HCT116 (cell line): Measurements from ENCODE around the gene PLGRKT. TPM values are rescaled to one million over a fixed set of nuclear protein-coding genes. Genes with fewer than 3 reads are reported as not detected.

ENCODE experiments used
- ATAC-seq: fragments of 200-7000 bp; cut with Tn5 transposase; 2 replicates; pipeline ENCODE4 v1.9.1; 2020; ENCODE audit warnings: mild to moderate bottlenecking, moderate library complexity
- BruUV-seq: library from RNA; stranded (reverse); fragments of 400-500 nt; replicated peaks from 2 replicates; lab custom pipeline; 2021; lab: Mats Ljungman, UMichigan
- CTCF ChIA-PET: fragments of 300-600 bp; sonication (Branson Sonifier 250); formaldehyde crosslinking; loops from one replicate; lab custom pipeline; 2021; ENCODE audit warnings: antibody characterized with exemption; lab: Charles Lee
- POLR2A ChIA-PET: fragments of 300-600, 350-600 bp; sonication (Branson Sonifier 250); formaldehyde crosslinking; loops from one replicate; lab custom pipeline; 2021; ENCODE audit warnings: antibody characterized with exemption; lab: Charles Lee
- RAD21 ChIA-PET, 2 experiments: fragments of 300-600 bp; sonication (Branson Sonifier 250); formaldehyde crosslinking; loops; one replicate each; lab custom pipeline; 2023; ENCODE audit warnings: low total read pairs in 2 of 2; ENCODE audit not compliant: uncharacterized antibody in 2 of 2, unreplicated experiment in 2 of 2, low non-redundant PET in 1 of 2; lab: Charles Lee
- DNase-seq: peaks from one replicate; pipeline ENCODE4 v3.0.0-alpha.2; 2010; ENCODE audit warnings: low read depth, low spot score
- H2AFZ ChIP-seq: fragments of 200-600 bp; shearing (Covaris generic), sonication (generic); 2 replicates; pipeline ENCODE4 v1.6.1; 2017; ENCODE audit warnings: low read depth, mixed run types, mixed read lengths, antibody characterized with exemption, low read length; ENCODE audit not compliant: poor library complexity, severe bottlenecking
- H3K27ac ChIP-seq: 2 replicates; pipeline ENCODE4 v1.5.1; 2012; ENCODE audit warnings: low read depth, low read length
- H3K27me3 ChIP-seq: fragments of 200-600 bp; sonication (generic); 2 replicates; pipeline ENCODE4 v1.6.1; 2016; ENCODE audit warnings: mixed run types, low read length, mixed read lengths; ENCODE audit not compliant: insufficient read depth
- H3K36me3 ChIP-seq, 2 experiments: fragments of 200-500 bp in 1 of 2; fragments of 200-600 bp in 1 of 2; sonication (Bioruptor generic) in 1 of 2; sonication (generic) in 1 of 2; 2 replicates each; pipeline versions ENCODE4 v1.5.1 to v1.6.1; 2014 to 2016; ENCODE audit warnings: low read length in 2 of 2, inconsistent platforms in 1 of 2, mixed read lengths in 1 of 2, mixed run types in 1 of 2; ENCODE audit not compliant: insufficient read depth in 2 of 2, control insufficient read depth in 1 of 2
- H3K4me1 ChIP-seq, 2 experiments: fragments of 200-600 bp in 1 of 2; sonication (generic) in 1 of 2; 2 replicates each; pipeline versions ENCODE4 v1.5.1 to v1.6.1; 2012 to 2017; ENCODE audit warnings: low read length in 2 of 2, inconsistent platforms in 1 of 2, mild to moderate bottlenecking in 1 of 2, mixed read lengths in 1 of 2, mixed run types in 1 of 2, moderate library complexity in 1 of 2; ENCODE audit not compliant: insufficient read depth in 2 of 2, control insufficient read depth in 1 of 2
- H3K4me2 ChIP-seq: fragments of 200-600 bp; sonication (generic); 2 replicates; pipeline ENCODE4 v1.6.1; 2017; ENCODE audit warnings: mixed run types, low read length, mixed read lengths
- H3K4me3 ChIP-seq, 2 experiments: fragments of 200-600 bp in 1 of 2; sonication (generic) in 1 of 2; replicated peaks in 1 of 2; 2 replicates each; pipeline ENCODE4 v1.5.1; 2011 to 2016; ENCODE audit warnings: low read length in 2 of 2, control low read depth in 1 of 2, low read depth in 1 of 2, mild to moderate bottlenecking in 1 of 2, mixed read lengths in 1 of 2, mixed run types in 1 of 2
- H3K79me2 ChIP-seq: fragments of 200-600 bp; sonication (generic); 2 replicates; pipeline ENCODE4 v1.6.1; 2017; ENCODE audit warnings: mild to moderate bottlenecking, mixed run types, low read length, moderate library complexity, mixed read lengths; ENCODE audit not compliant: insufficient read depth
- H3K9ac ChIP-seq: fragments of 200-600 bp; sonication (generic); 2 replicates; pipeline ENCODE4 v1.6.1; 2016; ENCODE audit warnings: low read length, mixed read lengths
- H3K9me2 ChIP-seq: fragments of 200-600 bp; sonication (generic), shearing (Covaris generic); 2 replicates; pipeline ENCODE4 v1.6.1; 2017; ENCODE audit warnings: mixed run types, mild to moderate bottlenecking, moderate library complexity; ENCODE audit not compliant: insufficient read depth
- H3K9me3 ChIP-seq, 2 experiments: fragments of 200-500 bp in 1 of 2; fragments of 200-600 bp in 1 of 2; sonication (Bioruptor generic) in 1 of 2; sonication (generic) in 1 of 2; 2 replicates each; pipeline ENCODE4 v1.6.1; 2014 to 2017; ENCODE audit warnings: low read length in 2 of 2, mixed read lengths in 2 of 2, inconsistent platforms in 1 of 2, low read depth in 1 of 2, mild to moderate bottlenecking in 1 of 2, mixed run types in 1 of 2, moderate library complexity in 1 of 2; ENCODE audit not compliant: control insufficient read depth in 1 of 2, insufficient read depth in 1 of 2
- H4K20me1 ChIP-seq: fragments of 200-600 bp; sonication (generic), shearing (Covaris generic); 2 replicates; pipeline ENCODE4 v1.6.1; 2017; ENCODE audit warnings: mixed run types, mild to moderate bottlenecking, moderate library complexity; ENCODE audit not compliant: insufficient read depth
- CBX3 ChIP-seq: IDR thresholded peaks from 2 replicates; pipeline ENCODE4 v1.6.1; 2012; ENCODE audit warnings: low read depth
- CEBPB ChIP-seq: IDR thresholded peaks from 2 replicates; pipeline ENCODE4 v1.6.1; 2012; ENCODE audit warnings: low read depth
- ELF1 ChIP-seq: IDR thresholded peaks from 2 replicates; pipeline ENCODE4 v1.6.1; 2012; ENCODE audit warnings: low read depth, borderline replicate concordance
- POLR2A ChIP-seq: IDR thresholded peaks from 2 replicates; pipeline ENCODE4 v1.7.0; 2011; ENCODE audit warnings: borderline replicate concordance; ENCODE audit not compliant: insufficient read depth, insufficient read length; ENCODE audit errors: extremely low read depth
- TCF7L2 ChIP-seq: IDR thresholded peaks from 2 replicates; pipeline ENCODE4 v1.7.0; 2011; ENCODE audit warnings: borderline replicate concordance, inconsistent platforms; ENCODE audit not compliant: insufficient read depth, insufficient read length; ENCODE audit errors: extremely low read depth
- ZBTB33 ChIP-seq: IDR thresholded peaks from 2 replicates; pipeline ENCODE4 v1.6.1; 2011; ENCODE audit warnings: mild to moderate bottlenecking, low read length, moderate library complexity; ENCODE audit not compliant: insufficient replicate concordance; ENCODE audit errors: extremely low read depth
- ZFX ChIP-seq: fragments of 450-650 bp; IDR thresholded peaks from 2 replicates; pipeline ENCODE4 v1.6.1; 2017
- intact Hi-C: fragments of 100-400 bp; cut with micrococcal nuclease; formaldehyde crosslinking; loops from 2 replicates; pipeline ENCODE4 v1.10.0; 2022
- total RNA-seq: library from RNA; stranded (reverse); gene quantifications from one replicate; pipeline ENCODE4 v1.2.1, GENCODE V29; 2021; ENCODE audit not compliant: unreplicated experiment
- TF ChIP-seq, protein P1 (sequence below), 3 experiments: fragments of 200-600 bp in 1 of 3; sonication (generic) in 1 of 3; IDR thresholded peaks in 2 of 3; conservative IDR thresholded peaks in 1 of 3; 2 replicates each; pipeline ENCODE4 v1.5.1; 2012 to 2017; ENCODE audit warnings: low read depth in 2 of 3, low read length in 2 of 3, antibody characterized with exemption in 1 of 3, borderline replicate concordance in 1 of 3, control low read depth in 1 of 3, mild to moderate bottlenecking in 1 of 3, mixed read lengths in 1 of 3, mixed run types in 1 of 3, moderate library complexity in 1 of 3; ENCODE audit not compliant: insufficient read depth in 1 of 3

Gene PLGRKT
- total RNA-seq, 1 experiment from 2014 or later: 23.8 TPM

DNA sequence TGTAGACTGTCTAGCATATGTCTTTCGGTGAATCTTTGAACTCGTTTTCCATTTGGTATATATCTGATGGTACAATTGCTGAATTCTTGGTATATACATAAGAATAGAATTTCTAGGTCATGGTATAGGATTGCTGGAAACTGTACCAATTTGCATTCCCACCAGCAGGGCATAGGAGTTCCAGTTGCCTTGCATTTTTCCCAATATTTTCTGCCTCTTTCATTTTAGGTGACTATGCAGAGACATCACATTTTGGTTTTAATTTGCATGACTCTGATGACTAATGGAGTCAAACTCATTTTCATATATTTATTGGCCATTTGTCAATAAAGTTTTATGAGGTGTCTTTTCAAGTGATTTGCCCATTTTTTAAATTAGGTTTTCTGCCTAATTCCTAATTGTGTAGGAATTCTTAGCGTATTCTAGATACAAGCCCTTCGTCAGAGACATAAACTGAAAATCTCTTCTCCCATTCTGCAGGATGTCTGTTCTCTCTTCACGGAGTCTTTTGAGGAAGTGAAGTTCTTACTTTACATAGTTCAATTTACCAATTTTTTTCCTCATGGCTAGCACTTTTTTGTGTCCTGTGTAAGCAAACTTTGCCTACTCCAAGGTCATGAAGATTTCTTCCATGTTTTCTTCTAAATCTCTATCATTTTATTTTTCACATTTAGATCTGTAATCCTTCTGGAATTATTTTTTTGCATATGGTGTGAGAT is 43.8 kb upstream of the PLGRKT start:
- ATAC-seq (no peak), DNase-seq (no peak)
- Histone ChIP-seq H3K27ac (no peak overlapping the region), H3K79me2 (no peaks in the 10 kb centered on the region), H3K9ac (no peak overlapping the region), H3K4me1 (no peaks in the 10 kb centered on the region), H3K4me3 (no peak overlapping the region), H3K27me3 (no peaks in the 10 kb centered on the region), H3K4me2 (no peak overlapping the region), H2AFZ (no peak overlapping the region), H4K20me1 (no peaks in the 10 kb centered on the region), H3K9me2 (no peaks in the 10 kb centered on the region), H3K9me3 (no peaks in the 10 kb centered on the region), H3K36me3 (no peaks in the 10 kb centered on the region)
- ChIA-PET RAD21 (no interaction called here), CTCF (no interaction called here), POLR2A (no interaction called here)
- no TSS peak for BruUV-seq
- intact Hi-C loops: no loop called here
- TF ChIP-seq ELF1: no peak
- no peak for TF ChIP-seq TCF7L2
- no peak for TF ChIP-seq CEBPB
- TF ChIP-seq, protein P1, sequence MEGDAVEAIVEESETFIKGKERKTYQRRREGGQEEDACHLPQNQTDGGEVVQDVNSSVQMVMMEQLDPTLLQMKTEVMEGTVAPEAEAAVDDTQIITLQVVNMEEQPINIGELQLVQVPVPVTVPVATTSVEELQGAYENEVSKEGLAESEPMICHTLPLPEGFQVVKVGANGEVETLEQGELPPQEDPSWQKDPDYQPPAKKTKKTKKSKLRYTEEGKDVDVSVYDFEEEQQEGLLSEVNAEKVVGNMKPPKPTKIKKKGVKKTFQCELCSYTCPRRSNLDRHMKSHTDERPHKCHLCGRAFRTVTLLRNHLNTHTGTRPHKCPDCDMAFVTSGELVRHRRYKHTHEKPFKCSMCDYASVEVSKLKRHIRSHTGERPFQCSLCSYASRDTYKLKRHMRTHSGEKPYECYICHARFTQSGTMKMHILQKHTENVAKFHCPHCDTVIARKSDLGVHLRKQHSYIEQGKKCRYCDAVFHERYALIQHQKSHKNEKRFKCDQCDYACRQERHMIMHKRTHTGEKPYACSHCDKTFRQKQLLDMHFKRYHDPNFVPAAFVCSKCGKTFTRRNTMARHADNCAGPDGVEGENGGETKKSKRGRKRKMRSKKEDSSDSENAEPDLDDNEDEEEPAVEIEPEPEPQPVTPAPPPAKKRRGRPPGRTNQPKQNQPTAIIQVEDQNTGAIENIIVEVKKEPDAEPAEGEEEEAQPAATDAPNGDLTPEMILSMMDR (IDR thresholded peaks at IDR 0.05 in 2 of 3, conservative IDR thresholded peaks at IDR 0.05 in 1 of 3; ENCODE audit: borderline replicate concordance in 1 of 3, insufficient read depth in 1 of 3, low read depth in 2 of 3, low read length in 2 of 3): peak in 2 of 3 experiments; percentile 35 to 42; a peak in 2 of 6 replicates
- TF ChIP-seq CBX3: no peak
- no peak for TF ChIP-seq POLR2A

DNA sequence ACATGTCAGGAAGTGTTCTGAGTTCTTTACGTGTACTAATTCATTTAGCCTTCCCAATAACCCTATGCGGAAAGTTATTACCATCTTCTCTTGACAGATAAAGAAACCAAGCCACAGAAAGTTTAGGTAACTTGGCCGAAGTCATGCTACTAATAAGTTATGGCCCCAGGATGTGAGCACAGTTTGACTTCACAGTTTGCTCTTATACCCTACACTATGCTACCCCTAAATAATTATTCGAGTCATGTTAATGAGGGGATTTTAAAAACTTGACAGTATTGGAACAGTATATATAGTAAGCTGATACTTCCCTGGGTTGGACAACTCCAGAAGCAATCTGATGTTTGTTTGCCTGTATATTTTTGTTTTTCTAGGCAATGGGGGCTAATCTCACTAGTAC is 43.2 kb upstream of the PLGRKT start:
- no peak overlapping the region for H3K4me2 ChIP-seq
- DNase-seq (no peak), ATAC-seq (no peak)
- BruUV-seq: no TSS peak
- no peaks in the 10 kb centered on the region for H3K9me3 ChIP-seq
- H3K27ac ChIP-seq: no peak overlapping the region
- H3K79me2 ChIP-seq: no peaks in the 10 kb centered on the region
- H3K4me3 ChIP-seq: no peak overlapping the region
- ChIA-PET POLR2A (no interaction called here), RAD21 (no interaction called here), CTCF (no interaction called here)
- H3K4me1 ChIP-seq: no peaks in the 10 kb centered on the region
- H3K27me3 ChIP-seq: no peaks in the 10 kb centered on the region
- no peak overlapping the region for H2AFZ ChIP-seq
- H4K20me1 ChIP-seq: no peaks in the 10 kb centered on the region
- no peaks in the 10 kb centered on the region for H3K36me3 ChIP-seq
- no peak overlapping the region for H3K9ac ChIP-seq
- intact Hi-C loops: no loop called here
- no peaks in the 10 kb centered on the region for H3K9me2 ChIP-seq
- TF ChIP-seq ZBTB33: no peak
- no peak for TF ChIP-seq ZFX
- no peak for TF ChIP-seq TCF7L2
- TF ChIP-seq, protein P1 (IDR thresholded peaks at IDR 0.05 in 2 of 3, conservative IDR thresholded peaks at IDR 0.05 in 1 of 3; ENCODE audit: borderline replicate concordance in 1 of 3, insufficient read depth in 1 of 3, low read depth in 2 of 3, low read length in 2 of 3): no peak
